OCI-M2 (cell line): Measurements from ENCODE around the gene SHB.
"Not testable (repeated sequence)": the region's sequence is repeated elsewhere in the genome, so short reads cannot be mapped to it uniquely, and the experiment has no call there.

Source experiments
- DNase-seq: peaks from one replicate; lab custom pipeline; 2025; ENCODE audit not compliant: unreplicated experiment; lab: John Stamatoyannopoulos, UW

SHB gene

DNA sequence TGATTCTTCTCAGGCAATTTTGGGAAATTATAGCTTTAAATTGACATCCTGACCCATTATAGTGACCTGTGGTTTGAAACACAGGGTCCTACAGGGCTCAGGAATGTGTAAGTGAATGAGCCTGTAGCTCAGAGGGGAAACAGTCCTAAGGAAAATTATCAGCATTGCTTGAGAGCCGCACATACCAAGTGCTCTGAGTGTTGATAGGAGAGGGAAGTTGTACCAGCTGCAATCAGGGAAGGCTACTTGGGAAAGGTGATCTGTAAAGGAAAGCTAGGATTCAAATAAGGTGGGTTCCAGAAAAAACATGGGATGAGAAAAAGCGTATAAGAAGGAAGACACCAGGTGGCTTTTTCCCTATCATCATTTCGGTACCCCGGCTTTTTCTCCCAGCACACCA lies 160.7 kb downstream of the SHB start:
- DNase-seq, result no peak

DNA sequence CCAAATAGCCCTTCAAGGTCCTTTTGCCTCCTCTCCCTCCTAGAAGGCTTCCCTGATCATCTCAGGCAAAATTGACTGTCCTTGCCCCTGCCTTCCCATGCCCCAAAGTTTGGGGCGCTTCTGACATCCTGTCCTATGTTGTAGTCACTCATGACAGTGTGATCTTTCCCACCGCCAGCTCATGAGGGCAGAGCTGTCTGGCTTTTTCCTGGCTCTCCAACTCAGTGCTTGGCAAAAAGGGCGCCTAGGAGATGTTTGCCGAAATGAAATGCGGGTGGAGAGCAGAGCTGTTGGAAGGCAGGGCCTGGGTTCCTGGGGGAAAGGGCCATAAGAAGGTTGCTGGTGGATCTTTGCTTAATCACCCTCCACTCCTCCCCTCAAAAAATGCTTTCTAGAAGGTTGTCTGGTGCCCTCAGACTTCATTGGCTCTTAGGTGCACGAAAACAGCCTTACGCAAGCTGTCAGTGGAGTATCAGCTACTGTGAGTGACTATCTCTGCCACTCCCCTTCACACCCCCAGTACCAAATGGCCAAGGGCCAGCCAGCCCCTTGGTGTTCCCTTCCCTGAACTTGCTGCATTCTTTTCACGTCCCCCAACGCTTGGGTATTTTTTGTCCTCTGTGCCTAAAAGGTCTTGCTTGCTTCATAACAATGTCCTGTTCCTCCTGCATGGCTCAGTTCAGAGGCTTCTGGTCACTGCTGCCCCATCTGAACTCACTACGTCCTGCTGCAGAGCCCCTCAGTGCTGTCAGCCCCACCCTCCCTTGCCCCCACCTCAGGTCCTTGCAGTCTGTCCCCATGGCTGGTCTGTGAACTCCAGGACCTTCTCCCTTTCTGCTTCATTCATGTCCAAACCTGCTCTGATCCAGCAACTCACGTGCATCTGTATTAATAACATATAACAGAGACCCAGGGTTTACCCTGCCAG lies 162.5 kb downstream of the SHB start:
- no peak for DNase-seq

DNA sequence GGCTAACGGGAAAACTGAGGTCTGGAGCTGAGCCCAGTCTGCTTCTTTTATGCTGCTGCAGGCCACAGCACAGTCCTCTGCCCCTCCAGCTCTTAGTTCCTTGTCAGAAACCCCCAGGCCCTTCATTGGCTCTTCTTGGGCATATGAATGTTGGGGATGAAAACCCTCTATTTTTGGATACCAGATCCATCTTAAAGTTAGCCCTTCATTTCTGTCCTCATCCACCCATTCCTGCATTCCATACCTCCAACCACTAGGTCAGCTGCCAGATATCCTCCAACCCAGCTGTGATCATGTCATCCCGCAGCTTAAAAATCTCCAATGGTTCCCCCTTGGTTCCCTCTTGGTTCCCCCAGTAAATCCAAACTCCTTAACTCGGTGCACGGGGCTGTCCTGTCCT lies 163.3 kb downstream of the SHB start:
- DNase-seq, result no peak

DNA sequence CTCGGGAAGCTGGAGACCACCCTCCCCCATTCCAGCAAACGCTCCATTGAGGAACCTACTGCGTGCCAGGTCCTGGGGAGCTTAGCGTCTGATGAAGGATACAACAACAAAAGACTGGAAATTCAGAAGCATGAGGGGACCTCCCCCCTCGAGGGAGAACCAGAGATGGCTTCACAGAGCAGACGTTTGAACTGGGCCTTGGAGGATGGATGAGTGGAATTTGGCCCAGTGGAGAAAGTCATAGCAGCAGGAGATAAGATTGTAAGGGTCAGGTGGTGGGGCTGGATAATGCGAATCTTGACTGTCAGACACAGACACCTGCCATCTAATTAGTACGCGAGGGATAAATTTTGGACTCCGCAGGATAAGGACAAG lies 163.9 kb downstream of the SHB start:
- no peak for DNase-seq

DNA sequence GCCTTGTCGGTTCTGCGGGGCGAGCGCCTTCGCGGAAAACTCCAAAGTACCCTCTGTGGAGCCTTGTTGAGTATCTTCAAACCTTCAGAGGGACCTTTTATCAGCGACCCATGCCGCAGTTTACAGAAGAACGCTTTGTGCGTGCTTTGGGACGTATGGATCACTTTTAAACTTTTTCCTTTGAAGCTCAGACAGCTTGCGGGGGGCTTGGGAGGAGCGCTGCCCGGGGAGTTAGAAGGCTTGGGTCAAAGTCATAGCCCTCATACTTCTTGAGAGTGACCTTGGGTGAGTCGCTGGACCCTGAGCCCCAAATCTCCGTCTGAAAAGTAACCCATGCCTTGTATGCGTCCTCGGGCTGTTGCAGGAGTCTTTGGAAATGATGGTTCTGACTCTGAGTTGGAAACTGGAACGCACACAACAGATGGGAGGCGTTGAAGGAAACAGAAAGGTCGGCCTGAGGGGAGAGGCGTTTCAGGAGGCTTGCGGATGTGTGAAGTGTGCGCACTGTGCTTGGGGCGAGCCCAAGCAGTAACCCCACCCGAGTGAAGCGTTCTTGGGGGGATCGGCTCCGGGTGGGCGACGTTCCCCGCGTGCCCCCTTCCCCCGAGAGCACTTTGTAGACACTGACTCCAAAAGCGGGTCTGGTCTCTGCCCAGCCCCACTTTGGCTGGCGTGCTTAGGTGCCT lies 164.4 kb downstream of the SHB start:
- DNase-seq, result no peak

- DNase-seq, result peak; percentile 53
Observed at GRCh38 chr9:37903647-37904444, 165.2 kb downstream of the SHB start, which contains the start of gene SLC25A51. TSS of gene SLC25A51 (minus strand) at chr9:37904127. CDS start at chr9:37888550, 15,577 bp downstream.

GRCh38 chr9:37902796-37903646 lies 166.0 kb downstream of the SHB start:
- no peak for DNase-seq

GRCh38 chr9:37902131-37902530 lies 166.9 kb downstream of the SHB start:
- DNase-seq, result no peak

- DNase-seq, result no peak
Observed at GRCh38 chr9:37899041-37899440, 170.0 kb downstream of the SHB start.

GRCh38 chr9:37897665-37898064 lies 171.4 kb downstream of the SHB start:
- DNase-seq, result no peak

DNA sequence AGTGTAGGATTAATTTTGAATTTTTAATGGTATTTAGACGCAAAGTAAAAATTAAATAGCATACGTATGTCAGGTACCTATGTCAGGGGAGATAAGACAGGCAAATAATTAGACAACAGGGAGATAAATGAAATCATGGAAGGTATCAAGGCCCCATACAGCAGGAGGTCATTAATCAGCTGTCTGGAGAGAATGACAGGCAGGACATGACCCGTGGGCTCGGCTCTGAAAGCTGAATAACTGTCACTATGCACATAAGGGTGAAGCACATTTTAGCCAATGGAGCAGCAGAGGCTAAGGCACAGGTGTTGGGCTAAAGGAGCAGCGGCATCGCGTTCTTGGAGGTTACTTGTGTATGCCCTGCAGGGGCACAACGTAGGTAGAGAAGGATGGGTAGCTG lies 177.0 kb downstream of the SHB start:
- DNase-seq, result no peak

GRCh38 chr9:37891042-37891441 lies 178.0 kb downstream of the SHB start:
- not testable (repeated sequence) for DNase-seq

- DNase-seq, result no peak
Observed at GRCh38 chr9:37889536-37889935, 179.5 kb downstream of the SHB start.

DNA sequence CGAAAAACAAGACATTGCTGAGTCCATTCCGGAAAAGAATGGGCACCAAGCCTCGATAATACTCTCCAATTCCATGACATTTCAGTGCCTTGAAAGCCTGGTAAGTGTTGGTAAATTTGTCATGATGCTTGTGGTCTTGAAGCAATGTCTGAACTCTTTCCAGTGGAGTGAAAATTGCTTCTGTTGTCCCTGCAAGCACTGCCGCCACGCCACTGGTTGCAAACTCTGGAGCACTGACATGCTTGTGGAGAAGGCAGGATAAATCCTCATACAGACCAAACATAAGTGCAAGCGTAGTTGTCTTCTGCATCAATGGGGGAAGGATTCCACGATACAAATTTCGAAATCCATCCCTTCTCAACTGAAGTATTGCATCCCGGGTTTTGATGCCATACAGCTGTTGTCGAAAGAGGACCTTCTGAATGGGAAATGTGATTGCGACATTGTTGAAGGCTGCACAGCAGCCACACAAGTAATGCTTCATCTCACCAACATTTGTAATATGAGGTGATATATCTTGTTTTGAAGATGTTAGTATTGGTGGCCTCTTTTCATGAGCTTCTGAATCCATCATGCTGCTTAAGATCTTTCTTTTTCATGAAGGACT lies 180.9 kb downstream of the SHB start:
- not testable (repeated sequence) for DNase-seq

GRCh38 chr9:37880916-37881479 lies 188.0 kb downstream of the SHB start:
- no peak for DNase-seq

- DNase-seq, result no peak
Observed at GRCh38 chr9:37876376-37876775, 192.7 kb downstream of the SHB start.

- DNase-seq, result no peak
Observed at GRCh38 chr9:37873955-37874354, 195.1 kb downstream of the SHB start.

GRCh38 chr9:37870799-37871176 lies 198.2 kb downstream of the SHB start:
- no peak for DNase-seq

DNA sequence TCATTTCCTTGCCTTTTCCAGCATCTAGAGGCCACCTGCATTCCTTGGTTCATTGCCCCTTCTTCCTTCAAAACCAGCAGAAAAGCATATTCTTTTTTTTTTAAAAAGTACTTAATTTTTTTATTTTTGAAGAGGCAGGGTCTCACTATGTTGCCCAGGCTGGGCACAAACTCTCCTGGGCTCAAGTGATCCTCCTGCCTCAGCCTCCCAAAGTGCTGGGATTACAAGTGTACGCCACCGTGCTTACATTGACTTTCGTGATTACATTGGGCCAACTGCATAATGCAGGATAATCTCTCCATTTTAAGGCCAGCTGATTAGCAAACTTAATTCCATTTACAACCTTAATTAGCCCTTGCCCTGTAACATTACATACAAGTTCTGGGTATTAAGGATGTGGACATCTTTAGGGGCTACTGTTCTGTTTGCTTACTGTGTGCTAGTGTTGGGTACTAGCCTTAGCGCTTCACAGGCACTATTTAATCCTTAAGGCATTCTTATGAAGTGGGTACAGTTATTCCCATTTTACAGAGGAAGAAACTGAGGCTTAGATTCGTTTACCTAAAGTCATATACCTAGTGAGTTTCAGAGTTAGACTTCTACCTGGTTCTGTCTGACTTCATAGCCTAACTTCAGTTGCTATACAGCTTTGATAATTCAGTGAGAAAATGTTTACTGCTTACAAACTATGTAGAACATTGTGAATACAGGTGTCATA lies 198.8 kb downstream of the SHB start:
- DNase-seq, result no peak
